Measurements from ENCODE around the gene NKX2-1. TPM values are rescaled to one million over a fixed set of nuclear protein-coding genes. Genes with fewer than 3 reads are reported as not detected.

NKX2-1 gene
- total RNA-seq, 1 experiment from 2014 or later = not detected

- Histone ChIP-seq H3K9ac (ENCODE audit: low read length) (no peak overlapping the region), H2AFZ (ENCODE audit: low read length) (no peak overlapping the region), H3K36me3 (ENCODE audit: low read depth, low read length) (no peaks in the 10 kb centered on the region), H3K79me2 (ENCODE audit: low read length) (no peaks in the 10 kb centered on the region), H3F3A (ENCODE audit: low read length, unreplicated experiment) (no peaks in the 10 kb centered on the region), H3K27me3 (ENCODE audit: low read length) (peaks cover 89% of the 10 kb centered on the region), H3K9me3 (ENCODE audit: low read length) (no peaks in the 10 kb centered on the region), H3K9me2 (replicated peaks; ENCODE audit: low read length) (no peaks in the 10 kb centered on the region), H3K4me1 (ENCODE audit: insufficient read depth, low read length) (no peaks in the 10 kb centered on the region), H3K27ac (ENCODE audit: low read length) (no peak overlapping the region), H4K20me1 (ENCODE audit: low read length) (no peaks in the 10 kb centered on the region), H3K4me3 (ENCODE audit: low read length) (no peak overlapping the region), H3K4me2 (ENCODE audit: low read length) (no peak overlapping the region)
- ATAC-seq (no peak), DNase-seq (no peak)
- ChIA-PET POLR2A (ENCODE audit: unreplicated experiment) (no interaction called here), CTCF (no interaction called here)
- BruUV-seq (replicated peaks) = no TSS peak
- intact Hi-C loops (cut with micrococcal nuclease) = no loop called here
- TF ChIP-seq EZH2phosphoT487 (IDR thresholded peaks at IDR 0.05; ENCODE audit: borderline replicate concordance, low read length) = no peak
Measured at GRCh38 chr14:36509069-36509917, 10.7 kb downstream of the NKX2-1 start.

GRCh38 chr14:36508418-36509068 is 11.5 kb downstream of the NKX2-1 start:
- no peak overlapping the region for H2AFZ ChIP-seq (ENCODE audit: low read length)
- no peaks in the 10 kb centered on the region for H4K20me1 ChIP-seq (ENCODE audit: low read length)
- CTCF ChIA-PET = no interaction called here
- H3K79me2 ChIP-seq (ENCODE audit: low read length) = no peaks in the 10 kb centered on the region
- TF ChIP-seq, protein P1, sequence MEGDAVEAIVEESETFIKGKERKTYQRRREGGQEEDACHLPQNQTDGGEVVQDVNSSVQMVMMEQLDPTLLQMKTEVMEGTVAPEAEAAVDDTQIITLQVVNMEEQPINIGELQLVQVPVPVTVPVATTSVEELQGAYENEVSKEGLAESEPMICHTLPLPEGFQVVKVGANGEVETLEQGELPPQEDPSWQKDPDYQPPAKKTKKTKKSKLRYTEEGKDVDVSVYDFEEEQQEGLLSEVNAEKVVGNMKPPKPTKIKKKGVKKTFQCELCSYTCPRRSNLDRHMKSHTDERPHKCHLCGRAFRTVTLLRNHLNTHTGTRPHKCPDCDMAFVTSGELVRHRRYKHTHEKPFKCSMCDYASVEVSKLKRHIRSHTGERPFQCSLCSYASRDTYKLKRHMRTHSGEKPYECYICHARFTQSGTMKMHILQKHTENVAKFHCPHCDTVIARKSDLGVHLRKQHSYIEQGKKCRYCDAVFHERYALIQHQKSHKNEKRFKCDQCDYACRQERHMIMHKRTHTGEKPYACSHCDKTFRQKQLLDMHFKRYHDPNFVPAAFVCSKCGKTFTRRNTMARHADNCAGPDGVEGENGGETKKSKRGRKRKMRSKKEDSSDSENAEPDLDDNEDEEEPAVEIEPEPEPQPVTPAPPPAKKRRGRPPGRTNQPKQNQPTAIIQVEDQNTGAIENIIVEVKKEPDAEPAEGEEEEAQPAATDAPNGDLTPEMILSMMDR (conservative IDR thresholded peaks at IDR 0.05; ENCODE audit: low read depth, low read length) = no peak
- TF ChIP-seq EZH2 (IDR thresholded peaks at IDR 0.05; ENCODE audit: low read length, unreplicated experiment) (no peak), EZH2phosphoT487 (IDR thresholded peaks at IDR 0.05; ENCODE audit: borderline replicate concordance, low read length) (no peak)
- no peaks in the 10 kb centered on the region for H3K9me3 ChIP-seq (ENCODE audit: low read length)
- H3K9ac ChIP-seq (ENCODE audit: low read length) = no peak overlapping the region
- intact Hi-C loops (cut with micrococcal nuclease) = no loop called here
- no peaks in the 10 kb centered on the region for H3K4me1 ChIP-seq (ENCODE audit: insufficient read depth, low read length)
- no peak overlapping the region for H3K4me2 ChIP-seq (ENCODE audit: low read length)
- no peaks in the 10 kb centered on the region for H3K9me2 ChIP-seq (replicated peaks; ENCODE audit: low read length)
- ATAC-seq = no peak
- no peak overlapping the region for H3K27ac ChIP-seq (ENCODE audit: low read length)
- BruUV-seq (replicated peaks) = no TSS peak
- no peak for DNase-seq
- POLR2A ChIA-PET (ENCODE audit: unreplicated experiment) = no interaction called here
- H3K36me3 ChIP-seq (ENCODE audit: low read depth, low read length) = no peaks in the 10 kb centered on the region
- no peaks in the 10 kb centered on the region for H3F3A ChIP-seq (ENCODE audit: low read length, unreplicated experiment)
- no peak overlapping the region for H3K4me3 ChIP-seq (ENCODE audit: low read length)
- peaks cover 88% of the 10 kb centered on the region for H3K27me3 ChIP-seq (ENCODE audit: low read length)

DNA sequence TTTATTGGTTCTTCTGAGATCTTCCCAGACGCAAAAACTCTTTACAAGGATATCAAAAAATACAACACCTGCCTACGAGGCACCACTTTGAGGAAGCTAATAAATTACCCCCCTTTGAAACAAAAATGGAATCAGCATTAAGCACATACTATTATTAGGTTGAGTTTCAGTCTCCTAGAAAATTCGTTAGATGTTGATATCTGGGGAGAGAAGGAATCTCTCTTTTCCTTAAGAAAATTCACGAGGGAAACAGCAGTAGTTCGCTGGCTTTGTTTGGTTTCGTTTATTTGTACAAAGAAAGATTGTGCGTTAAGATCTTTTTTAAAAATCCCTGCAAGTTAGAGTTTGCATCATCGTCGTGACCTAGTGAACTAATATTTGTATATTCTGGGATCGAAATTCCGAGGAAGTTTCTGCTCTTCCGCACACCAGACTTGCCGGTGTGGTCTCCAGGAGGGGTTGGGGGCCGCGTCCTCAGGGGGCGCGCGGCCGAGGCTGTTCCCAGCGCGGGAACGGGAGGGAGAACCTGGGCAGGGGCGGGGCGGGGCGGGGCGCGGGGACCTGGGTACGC is 12.1 kb downstream of the NKX2-1 start:
- ChIA-PET CTCF (no interaction called here), POLR2A (ENCODE audit: unreplicated experiment) (no interaction called here)
- peaks cover 88% of the 10 kb centered on the region for H3K27me3 ChIP-seq (ENCODE audit: low read length)

More for the DNA sequence above, 12.1 kb downstream of the NKX2-1 start:
- Histone ChIP-seq H3K4me2 (ENCODE audit: low read length) (no peak overlapping the region), H3F3A (ENCODE audit: low read length, unreplicated experiment) (no peaks in the 10 kb centered on the region), H3K4me1 (ENCODE audit: insufficient read depth, low read length) (no peaks in the 10 kb centered on the region), H3K9ac (ENCODE audit: low read length) (no peak overlapping the region), H3K4me3 (ENCODE audit: low read length) (no peak overlapping the region), H4K20me1 (ENCODE audit: low read length) (no peaks in the 10 kb centered on the region), H3K27ac (ENCODE audit: low read length) (no peak overlapping the region), H3K9me2 (replicated peaks; ENCODE audit: low read length) (no peaks in the 10 kb centered on the region), H3K36me3 (ENCODE audit: low read depth, low read length) (no peaks in the 10 kb centered on the region), H2AFZ (ENCODE audit: low read length) (no peak overlapping the region), H3K79me2 (ENCODE audit: low read length) (no peaks in the 10 kb centered on the region), H3K9me3 (ENCODE audit: low read length) (no peaks in the 10 kb centered on the region)
- ATAC-seq (no peak), DNase-seq (no peak)
- TF ChIP-seq EZH2phosphoT487 (IDR thresholded peaks at IDR 0.05; ENCODE audit: borderline replicate concordance, low read length) (no peak), EZH2 (IDR thresholded peaks at IDR 0.05; ENCODE audit: low read length, unreplicated experiment) (no peak)
- TF ChIP-seq, protein P1 (conservative IDR thresholded peaks at IDR 0.05; ENCODE audit: low read depth, low read length) = no peak
- no TSS peak for BruUV-seq (replicated peaks)
- intact Hi-C loops (cut with micrococcal nuclease) = no loop called here

Data from PC-3 (cell line).